Effector memory CD8-positive, alpha-beta T cell (primary cell): ENCODE data around the gene AVL9.
"Not testable (repeated sequence)": the region's sequence is repeated elsewhere in the genome, so short reads cannot be mapped to it uniquely, and the experiment has no call there.

Experiments used
- ATAC-seq: fragments of 150-1000 bp; cut with Tn5 transposase; replicated peaks from 2 replicates; pipeline ENCODE4 v1.10.0; 2021; ENCODE audit warnings: mild to moderate bottlenecking, moderate library complexity
- DNase-seq, 3 experiments: peaks; one replicate each; pipeline ENCODE4 v3.0.0; 2021
- H3K27ac Mint-ChIP-seq, 2 donors: one replicate each; pipeline ENCODE4 v1.8.0; 2022; ENCODE audit warnings: mild to moderate bottlenecking in 2 of 2, mixed read lengths in 2 of 2, moderate library complexity in 2 of 2
- H3K27me3 Mint-ChIP-seq, 2 donors: one replicate each; pipeline ENCODE4 v1.8.0; 2022; ENCODE audit warnings: mixed read lengths in 2 of 2
- H3K36me3 Mint-ChIP-seq: one replicate; pipeline ENCODE4 v1.8.0; 2022; ENCODE audit warnings: mild to moderate bottlenecking, moderate library complexity, mixed read lengths; ENCODE audit not compliant: insufficient read depth
- H3K4me1 Mint-ChIP-seq, 2 donors: one replicate each; pipeline ENCODE4 v1.8.0; 2022; ENCODE audit warnings: low read depth in 2 of 2, mixed read lengths in 2 of 2
- H3K4me3 Mint-ChIP-seq, 2 donors: one replicate each; pipeline ENCODE4 v1.8.0; 2022; ENCODE audit warnings: mild to moderate bottlenecking in 2 of 2, mixed read lengths in 2 of 2, moderate library complexity in 2 of 2
- H3K9me3 Mint-ChIP-seq, 2 donors: one replicate each; pipeline ENCODE4 v1.8.0; 2022; ENCODE audit warnings: mixed read lengths in 2 of 2

AVL9 gene

DNA sequence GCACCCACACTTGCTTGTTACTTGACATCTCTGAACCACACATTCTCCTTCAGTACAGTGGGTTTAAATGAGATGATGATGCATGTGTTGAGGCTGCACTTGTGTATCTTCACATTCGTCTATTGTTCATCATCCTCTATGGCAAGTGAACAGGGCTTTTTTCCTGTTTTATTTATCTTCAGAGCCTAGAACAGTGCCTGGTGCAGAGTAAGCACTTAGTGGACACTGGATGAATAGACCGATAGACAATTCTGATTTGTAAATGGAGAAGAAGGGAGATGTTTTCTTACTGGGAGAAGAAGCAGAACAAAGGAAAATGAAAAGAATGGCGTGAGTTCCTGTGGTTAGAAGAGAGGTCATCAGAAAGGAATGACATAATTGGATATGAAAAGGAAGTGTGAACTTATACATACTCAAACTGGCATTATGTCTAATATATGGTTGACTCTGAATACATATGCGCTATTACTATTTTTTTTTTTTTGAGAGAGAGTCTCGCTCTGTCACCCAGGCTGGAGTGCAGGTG, 99.7 kb downstream of the AVL9 start:
- Mint-ChIP-seq H3K4me1 (no peaks in the 10 kb centered on the region), H3K4me3 (no peak overlapping the region), H3K27ac (no peak overlapping the region), H3K36me3 (peaks cover 3% of the 10 kb centered on the region), H3K9me3 (peaks cover 2 to 7% of the 10 kb centered on the region in 2 donors), H3K27me3 (peaks cover 10 to 46% of the 10 kb centered on the region in 2 donors)
- ATAC-seq (no peak), DNase-seq (no peak)

DNA sequence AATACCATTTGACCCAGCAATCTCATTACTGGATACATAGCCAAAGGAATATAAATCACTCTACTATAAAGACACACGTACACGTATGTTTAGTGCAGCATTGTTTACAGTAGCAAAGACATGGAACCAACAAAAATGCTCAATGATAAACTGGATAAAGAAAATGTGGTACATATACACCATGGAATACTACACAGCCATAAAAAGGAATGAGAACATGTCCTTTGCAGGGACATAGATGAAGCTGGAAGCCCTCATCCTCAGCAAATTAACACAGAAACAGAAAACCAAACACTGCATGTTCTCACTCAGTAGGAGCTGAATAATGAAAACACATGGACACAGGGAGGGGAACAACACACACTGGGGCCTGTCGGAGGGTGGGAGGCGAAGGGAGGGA, 105.9 kb downstream of the AVL9 start:
- Mint-ChIP-seq H3K9me3 (peaks cover 5 to 15% of the 10 kb centered on the region in 2 donors), H3K27me3 (peaks cover 0 to 32% of the 10 kb centered on the region in 2 donors)
- not testable (repeated sequence) for DNase-seq, H3K36me3 Mint-ChIP-seq, H3K4me3 Mint-ChIP-seq, H3K27ac Mint-ChIP-seq, ATAC-seq, H3K4me1 Mint-ChIP-seq

DNA sequence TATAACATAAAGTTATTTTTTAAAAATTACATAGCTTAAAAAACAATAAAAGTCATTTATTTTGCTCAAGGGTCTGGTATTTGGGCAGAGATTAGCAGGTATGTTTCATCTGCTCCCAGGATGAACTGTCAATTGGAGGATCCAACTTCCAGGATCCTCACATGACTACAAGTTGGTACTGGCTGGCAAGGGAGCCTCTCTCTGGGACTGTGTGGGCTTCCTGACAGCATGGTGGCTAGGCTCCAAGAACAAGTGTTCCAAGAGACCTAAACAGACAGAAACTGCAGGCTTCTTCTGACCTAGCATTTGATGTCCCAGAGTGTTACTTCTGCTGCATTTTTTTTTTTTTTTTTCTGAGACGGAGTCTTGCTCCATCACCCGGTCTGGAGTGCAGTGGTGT, 107.2 kb downstream of the AVL9 start:
- H3K4me1 Mint-ChIP-seq: no peaks in the 10 kb centered on the region
- no peak overlapping the region for H3K4me3 Mint-ChIP-seq
- DNase-seq (no peak), ATAC-seq (no peak)
- no peak overlapping the region for H3K27ac Mint-ChIP-seq
- peaks cover 0 to 24% of the 10 kb centered on the region in 2 donors for H3K27me3 Mint-ChIP-seq
- peaks cover 5 to 15% of the 10 kb centered on the region in 2 donors for H3K9me3 Mint-ChIP-seq
- H3K36me3 Mint-ChIP-seq: no peaks in the 10 kb centered on the region

DNA sequence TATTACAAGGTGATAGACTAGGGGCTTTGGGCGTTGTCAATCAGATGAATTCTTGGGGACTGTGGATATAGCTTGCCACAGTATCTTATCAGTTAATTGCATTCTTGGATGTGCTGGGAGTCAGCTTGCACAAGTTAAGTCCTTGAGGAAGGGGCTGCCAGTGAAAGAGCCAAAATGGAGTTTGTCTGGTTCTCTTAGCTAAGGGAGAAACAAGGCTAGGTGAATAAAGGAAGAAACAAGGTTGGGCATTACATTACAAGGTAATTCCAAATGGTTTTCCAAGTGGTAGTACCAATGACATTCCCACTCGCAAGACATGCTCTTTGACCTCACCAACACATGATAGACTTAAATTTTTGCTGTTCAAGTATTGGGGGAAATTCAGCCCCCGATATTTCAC, 108.2 kb downstream of the AVL9 start:
- H3K36me3 Mint-ChIP-seq, H3K4me1 Mint-ChIP-seq, H3K9me3 Mint-ChIP-seq, H3K27ac Mint-ChIP-seq, H3K4me3 Mint-ChIP-seq, ATAC-seq, DNase-seq: not testable (repeated sequence)
- peaks cover 0 to 18% of the 10 kb centered on the region in 2 donors for H3K27me3 Mint-ChIP-seq

DNA sequence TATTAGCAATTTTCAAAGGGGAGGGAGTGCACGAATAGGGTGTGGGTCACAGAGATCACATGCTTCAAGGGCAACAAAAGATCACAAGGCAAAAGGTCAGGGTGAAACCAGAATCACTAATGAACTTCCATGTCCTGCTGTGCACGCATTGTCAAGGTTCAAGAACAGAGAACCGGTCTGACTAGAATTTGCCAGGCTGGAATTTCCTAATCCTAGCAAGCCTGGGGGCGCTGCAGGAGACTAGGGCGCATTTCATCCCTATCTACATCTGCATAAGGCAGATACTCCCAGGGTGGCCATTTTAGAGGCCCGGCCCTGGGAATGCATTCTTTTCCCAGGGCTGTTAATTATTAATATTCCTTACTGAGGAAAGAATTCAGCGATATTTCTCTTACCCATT, 108.8 kb downstream of the AVL9 start:
- H3K36me3 Mint-ChIP-seq: not testable (repeated sequence)

DNA sequence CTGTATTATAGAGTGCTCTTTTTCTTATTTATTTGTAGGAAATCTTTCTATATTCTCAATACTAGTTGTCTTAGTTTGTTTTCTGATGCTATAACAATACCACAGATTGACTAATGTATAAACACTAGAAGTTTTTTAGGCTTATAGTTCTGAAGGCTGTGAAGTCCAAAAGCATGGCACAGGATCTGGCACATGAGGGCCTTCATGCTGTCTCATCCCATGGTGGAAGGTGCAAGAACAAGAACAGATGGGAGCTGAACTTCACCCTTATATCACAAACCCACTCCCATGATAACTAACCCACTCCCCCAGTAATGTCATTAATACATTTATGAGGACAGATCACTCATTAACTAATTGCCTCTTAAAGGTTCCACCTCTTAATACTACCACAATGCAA, 109.7 kb downstream of the AVL9 start:
- H3K27ac Mint-ChIP-seq: no peak overlapping the region
- H3K36me3 Mint-ChIP-seq: no peaks in the 10 kb centered on the region
- peaks cover 2 to 8% of the 10 kb centered on the region in 2 donors for H3K9me3 Mint-ChIP-seq
- no peak overlapping the region for H3K4me3 Mint-ChIP-seq
- ATAC-seq (no peak), DNase-seq (no peak)
- no peaks in the 10 kb centered on the region for H3K4me1 Mint-ChIP-seq
- H3K27me3 Mint-ChIP-seq: peaks cover 0 to 10% of the 10 kb centered on the region in 2 donors

More for the DNA sequence above, 108.8 kb downstream of the AVL9 start:
- H3K4me1 Mint-ChIP-seq, H3K27ac Mint-ChIP-seq, H3K4me3 Mint-ChIP-seq, DNase-seq, H3K9me3 Mint-ChIP-seq, ATAC-seq: not testable (repeated sequence)
- H3K27me3 Mint-ChIP-seq: peaks cover 0 to 18% of the 10 kb centered on the region in 2 donors

DNA sequence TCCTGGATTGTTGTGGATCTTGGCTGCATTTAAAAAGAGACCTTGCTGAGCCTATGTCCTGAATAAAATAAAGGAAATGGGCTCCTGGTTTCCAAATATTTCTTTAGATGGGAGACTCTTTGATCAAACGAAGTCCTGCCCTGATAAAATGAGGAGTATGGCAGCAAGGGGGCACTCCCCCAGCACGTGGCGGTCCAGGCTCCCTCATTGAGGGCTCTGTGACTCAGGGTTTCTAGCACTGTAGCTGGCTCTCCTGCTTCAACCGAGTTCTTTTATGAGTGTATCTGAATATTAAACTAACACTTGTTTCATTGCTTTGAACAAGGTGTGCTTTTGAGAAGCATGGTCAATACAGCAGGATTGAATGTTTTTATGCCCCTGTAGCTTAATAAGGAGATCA, 114.2 kb downstream of the AVL9 start:
- Mint-ChIP-seq H3K4me3 (no peak overlapping the region), H3K36me3 (no peaks in the 10 kb centered on the region), H3K4me1 (no peaks in the 10 kb centered on the region), H3K27me3 (peaks cover 0 to 17% of the 10 kb centered on the region in 2 donors), H3K9me3 (peaks cover 0 to under 1% of the 10 kb centered on the region in 2 donors), H3K27ac (no peak overlapping the region)
- ATAC-seq (no peak), DNase-seq (no peak)

DNA sequence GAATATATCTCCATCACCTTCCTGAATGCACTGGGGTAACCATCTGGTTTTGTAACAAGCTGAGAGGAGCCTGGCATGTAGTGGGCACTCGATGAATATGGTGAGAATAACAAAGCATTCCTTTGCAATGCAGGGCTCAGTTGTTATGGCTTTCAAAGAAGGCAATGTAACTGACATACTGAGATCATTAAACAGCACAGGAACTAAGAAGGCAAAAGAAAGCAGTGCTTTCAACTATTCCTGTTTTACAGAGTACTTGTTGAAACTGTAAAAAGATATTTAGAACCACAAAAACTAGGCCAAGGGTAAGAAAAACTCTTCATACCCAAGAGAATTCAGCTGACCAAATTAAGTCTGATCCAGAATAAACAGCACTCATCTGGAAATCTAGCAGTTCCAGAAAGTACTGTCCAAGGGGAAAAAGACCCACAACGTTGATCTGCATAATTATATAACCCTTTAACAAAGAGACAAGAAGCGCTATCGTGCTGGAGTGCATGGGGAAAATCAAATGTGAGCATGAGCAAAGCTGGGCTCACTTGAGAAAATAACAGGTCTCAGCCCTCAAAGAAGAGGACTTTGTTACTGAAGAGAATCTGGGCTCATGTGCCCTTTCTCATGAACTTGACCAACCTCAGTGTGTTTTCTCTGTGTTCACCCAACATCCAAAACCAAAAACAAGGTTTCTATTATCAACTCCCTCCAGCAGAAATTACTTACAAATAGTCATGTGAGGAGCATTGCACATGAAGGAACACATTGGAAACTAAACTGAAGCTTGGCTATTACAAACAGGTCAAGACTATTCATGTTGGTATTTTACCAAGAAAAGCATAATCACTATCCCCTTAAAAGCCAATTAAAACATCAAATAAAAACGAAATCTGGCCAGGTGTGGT, 116.2 kb downstream of the AVL9 start:
- no peak overlapping the region for H3K4me3 Mint-ChIP-seq

DNA sequence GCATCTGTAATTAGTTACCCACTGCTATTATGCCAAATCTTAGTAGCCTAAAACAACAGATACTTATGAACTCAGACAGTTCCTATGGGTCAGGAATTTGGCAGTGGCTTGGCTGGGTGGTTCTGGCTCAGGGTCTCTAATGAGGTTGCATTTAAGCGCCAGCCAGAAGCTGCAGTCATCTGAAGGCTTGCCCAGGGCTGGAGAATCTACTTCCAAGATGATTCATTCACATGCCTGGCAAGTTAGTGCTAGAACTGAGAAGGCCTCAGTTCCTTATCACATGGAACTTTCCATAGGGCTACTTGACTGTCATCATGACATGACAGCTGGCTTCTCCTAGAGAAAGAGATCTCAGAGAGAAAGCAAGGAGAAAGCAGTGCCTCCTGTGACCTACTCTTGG, 121.3 kb downstream of the AVL9 start:
- peaks cover 16 to 39% of the 10 kb centered on the region in 2 donors for H3K27me3 Mint-ChIP-seq
- no peaks in the 10 kb centered on the region for H3K4me1 Mint-ChIP-seq
- DNase-seq: no peak
- H3K27ac Mint-ChIP-seq: no peak overlapping the region
- H3K36me3 Mint-ChIP-seq: no peaks in the 10 kb centered on the region
- no peak for ATAC-seq
- H3K9me3 Mint-ChIP-seq: no peaks in the 10 kb centered on the region
- H3K4me3 Mint-ChIP-seq: no peak overlapping the region

More for the DNA sequence above, 116.2 kb downstream of the AVL9 start:
- Mint-ChIP-seq H3K27ac (no peak overlapping the region), H3K4me1 (no peaks in the 10 kb centered on the region), H3K27me3 (peaks cover 0 to 20% of the 10 kb centered on the region in 2 donors), H3K36me3 (no peaks in the 10 kb centered on the region), H3K9me3 (no peaks in the 10 kb centered on the region)
- DNase-seq: no peak
- no peak for ATAC-seq

DNA sequence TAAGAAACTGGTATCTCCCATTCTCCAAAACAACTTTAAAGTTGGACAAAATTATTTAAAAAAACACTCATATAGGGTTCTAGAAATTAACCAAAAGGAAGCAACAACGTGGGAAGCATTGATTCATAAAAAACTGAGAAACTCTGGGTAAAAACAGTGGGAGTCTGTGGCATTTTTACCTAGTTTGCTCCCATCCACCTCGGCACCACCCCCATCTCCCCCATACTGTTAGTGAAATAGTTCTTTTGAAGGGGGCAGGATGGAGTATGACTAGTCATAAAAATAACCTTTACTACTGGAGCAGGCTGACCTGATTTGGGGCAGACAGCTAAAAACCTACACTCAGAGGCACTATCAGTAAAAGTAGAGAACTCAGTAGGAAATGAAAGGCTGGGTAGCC, 123.2 kb downstream of the AVL9 start:
- no peak for DNase-seq
- Mint-ChIP-seq H3K9me3 (no peaks in the 10 kb centered on the region), H3K27ac (no peak overlapping the region), H3K27me3 (peaks cover 16 to 40% of the 10 kb centered on the region in 2 donors), H3K4me3 (no peak overlapping the region), H3K36me3 (no peaks in the 10 kb centered on the region), H3K4me1 (no peaks in the 10 kb centered on the region)
- no peak for ATAC-seq

DNA sequence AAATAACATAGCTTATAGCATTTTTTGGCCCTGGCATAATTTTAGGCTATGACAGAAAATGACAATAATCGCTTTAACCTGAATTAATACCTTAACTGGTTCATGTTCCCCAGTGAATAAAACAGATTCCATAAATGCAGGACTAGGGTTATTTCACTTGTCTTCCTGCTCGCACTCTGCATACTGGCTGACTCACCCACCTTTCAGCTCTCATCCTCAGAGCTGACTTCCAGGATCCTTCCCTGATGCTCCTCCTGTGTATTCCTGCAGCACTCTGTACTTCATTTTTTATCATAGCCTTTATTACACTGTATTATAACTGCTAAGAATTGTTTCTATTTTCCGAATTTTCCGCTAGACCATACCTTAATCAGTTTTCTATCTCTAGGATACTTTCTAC, 123.7 kb downstream of the AVL9 start:
- Mint-ChIP-seq H3K27ac (no peak overlapping the region), H3K27me3 (peaks cover 16 to 40% of the 10 kb centered on the region in 2 donors), H3K4me3 (no peak overlapping the region), H3K36me3 (no peaks in the 10 kb centered on the region), H3K4me1 (no peaks in the 10 kb centered on the region), H3K9me3 (no peaks in the 10 kb centered on the region)
- DNase-seq: no peak
- no peak for ATAC-seq

DNA sequence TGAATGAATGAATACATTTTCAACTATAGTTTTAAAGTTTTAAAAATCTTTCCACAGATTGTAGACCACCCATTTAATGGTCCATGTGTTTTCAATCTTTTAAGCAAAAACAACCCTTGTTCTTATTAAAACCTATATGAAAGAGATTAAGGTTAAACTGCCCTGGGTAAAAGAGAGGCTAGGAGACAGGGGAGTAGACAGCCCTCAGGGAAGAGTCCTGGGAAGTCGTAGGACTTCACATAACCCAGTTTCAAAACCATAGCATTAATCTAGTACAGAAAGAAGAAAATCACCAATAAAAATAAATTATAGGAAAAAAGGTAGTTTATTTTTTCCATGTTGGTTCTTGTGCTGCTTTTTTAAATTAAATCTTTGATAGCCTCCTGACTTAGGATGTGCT, 124.1 kb downstream of the AVL9 start:
- H3K9me3 Mint-ChIP-seq, H3K36me3 Mint-ChIP-seq, DNase-seq, H3K27ac Mint-ChIP-seq, H3K4me3 Mint-ChIP-seq, ATAC-seq, H3K4me1 Mint-ChIP-seq: not testable (repeated sequence)
- H3K27me3 Mint-ChIP-seq: peaks cover 16 to 40% of the 10 kb centered on the region in 2 donors

DNA sequence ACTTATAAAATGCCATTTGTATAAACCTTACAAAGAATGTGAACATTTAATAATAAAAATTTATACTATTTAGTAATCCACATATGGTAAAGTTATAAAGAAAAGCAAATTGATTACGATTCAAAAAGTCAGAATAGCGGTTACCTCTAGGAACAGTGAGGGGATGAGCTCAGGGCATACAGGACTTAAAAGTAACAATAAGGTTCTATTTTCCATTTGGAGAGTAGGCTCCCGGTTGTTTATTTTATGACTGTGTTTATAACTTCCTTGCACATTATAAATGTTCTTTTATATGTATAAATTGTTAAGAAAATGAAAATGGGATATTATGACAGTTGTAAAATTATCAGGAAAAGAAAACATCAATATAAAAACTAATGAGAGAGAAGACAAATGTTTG, 135.7 kb downstream of the AVL9 start:
- no peaks in the 10 kb centered on the region for H3K9me3 Mint-ChIP-seq
- H3K27ac Mint-ChIP-seq: no peak overlapping the region
- H3K4me1 Mint-ChIP-seq: no peaks in the 10 kb centered on the region
- H3K4me3 Mint-ChIP-seq: no peak overlapping the region
- ATAC-seq (no peak), DNase-seq (no peak)
- no peaks in the 10 kb centered on the region for H3K36me3 Mint-ChIP-seq
- peaks cover 11 to 14% of the 10 kb centered on the region in 2 donors for H3K27me3 Mint-ChIP-seq
